Vagina (tissue), 2 donors: ENCODE data around the gene MT1B. TPM values are rescaled to one million over a fixed set of nuclear protein-coding genes. Genes with fewer than 3 reads are reported as not detected.

Experiments
- DNase-seq, 2 donors: peaks; one replicate each; pipeline ENCODE4 v3.0.0-alpha.2; 2017; ENCODE audit errors: extremely low spot score in 2 of 2
- H3K27ac ChIP-seq: fragments of 200-600 bp; sonication (generic); one replicate; pipeline ENCODE4 v1.5.1; 2019
- H3K27me3 ChIP-seq: fragments of 200-600 bp; sonication (generic); one replicate; pipeline ENCODE4 v1.5.1; 2019
- H3K36me3 ChIP-seq, 2 donors: fragments of 200-600 bp; sonication (generic); one replicate each; pipeline ENCODE4 v1.5.1; 2017 to 2019
- H3K4me1 ChIP-seq: fragments of 200-600 bp; sonication (generic); one replicate; pipeline ENCODE4 v1.5.1; 2019
- H3K4me3 ChIP-seq, 2 donors: fragments of 200-600 bp; sonication (generic); 1 replicate in 1 of 2; 2 replicates in 1 of 2; pipeline ENCODE4 v1.5.1; 2016 to 2019
- H3K9me3 ChIP-seq: fragments of 200-600 bp; sonication (generic); one replicate; pipeline ENCODE4 v1.5.1; 2019
- POLR2A ChIP-seq, 2 donors: fragments of 450-650 bp; IDR thresholded peaks; one replicate each; pipeline ENCODE4 v1.6.1; 2017; ENCODE audit warnings: antibody characterized with exemption in 2 of 2, mild to moderate bottlenecking in 2 of 2, moderate library complexity in 2 of 2
- POLR2AphosphoS5 ChIP-seq, 2 donors: sonication (generic); formaldehyde crosslinking; IDR thresholded peaks; one replicate each; pipeline ENCODE4 v1.9.0; 2017; ENCODE audit warnings: antibody characterized with exemption in 2 of 2, mild to moderate bottlenecking in 2 of 2, low read depth in 1 of 2; ENCODE audit not compliant: insufficient read depth in 1 of 2
- intact Hi-C: fragments of 100-400 bp; cut with DNase I; formaldehyde crosslinking; loops from one replicate; pipeline ENCODE4 v1.15.1; 2023
- total RNA-seq: library from RNA; depleted of rRNA; stranded (reverse); fragments of >200 nt; gene quantifications from one replicate; pipeline ENCODE4 v1.2.3, GENCODE V29; 2016
- TF ChIP-seq, protein P1 (sequence below), 3 experiments: fragments of 450-650 bp in 2 of 3; fragments of 200-600 bp in 1 of 3; sonication (generic) in 1 of 3; IDR thresholded peaks; one replicate each; pipeline ENCODE4 v1.5.1; 2017 to 2019; ENCODE audit warnings: antibody characterized with exemption in 3 of 3, mild to moderate bottlenecking in 2 of 3, moderate library complexity in 2 of 3

MT1B gene
- total RNA-seq, 1 donor from 2014 or later = not detected

- intact Hi-C loops = no loop called here
Observed at GRCh38 chr16:56641166-56641565, 10.5 kb upstream of the MT1B start.

DNA sequence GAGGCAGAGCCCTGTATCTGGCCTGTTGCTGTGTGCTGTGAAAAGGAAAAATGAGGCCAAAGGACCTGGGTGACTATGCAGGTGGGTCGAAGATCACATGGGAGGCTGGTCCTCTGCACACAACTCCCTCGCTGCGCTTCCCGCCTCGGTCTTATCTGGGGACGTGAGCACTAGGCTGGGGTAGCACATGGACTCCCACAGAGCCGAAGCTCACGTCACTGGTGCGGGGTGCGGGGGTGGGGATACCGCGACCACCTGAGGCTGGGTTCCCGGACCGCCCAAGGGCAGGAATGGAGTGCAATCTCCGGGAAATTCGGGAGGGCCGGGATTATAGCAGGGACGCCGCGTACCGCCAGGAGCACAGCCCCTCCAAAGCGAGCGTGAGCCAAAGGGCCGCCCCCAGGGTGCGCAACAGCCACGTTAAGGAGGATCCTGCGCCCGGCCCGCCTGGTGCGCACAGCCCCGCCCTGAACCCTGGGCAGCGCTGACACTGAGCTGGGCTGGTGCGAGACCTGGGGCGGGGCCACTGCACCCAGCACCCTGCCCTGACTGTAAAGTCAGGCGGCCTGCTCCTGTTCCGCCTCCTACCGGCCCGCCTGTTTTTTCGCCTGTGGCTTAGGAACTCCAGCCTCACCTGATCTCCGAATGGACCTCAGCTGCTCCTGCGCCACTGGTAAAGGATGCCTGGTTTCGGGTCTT is 8.5 kb upstream of the MT1B start:
- TF ChIP-seq POLR2AphosphoS5 (IDR thresholded peaks at IDR 0.05; ENCODE audit: insufficient read depth in 1 of 2, low read depth in 1 of 2) (peak; percentile 48 to 67), POLR2A (IDR thresholded peaks at IDR 0.05) (no peak)
- TF ChIP-seq, protein P1, sequence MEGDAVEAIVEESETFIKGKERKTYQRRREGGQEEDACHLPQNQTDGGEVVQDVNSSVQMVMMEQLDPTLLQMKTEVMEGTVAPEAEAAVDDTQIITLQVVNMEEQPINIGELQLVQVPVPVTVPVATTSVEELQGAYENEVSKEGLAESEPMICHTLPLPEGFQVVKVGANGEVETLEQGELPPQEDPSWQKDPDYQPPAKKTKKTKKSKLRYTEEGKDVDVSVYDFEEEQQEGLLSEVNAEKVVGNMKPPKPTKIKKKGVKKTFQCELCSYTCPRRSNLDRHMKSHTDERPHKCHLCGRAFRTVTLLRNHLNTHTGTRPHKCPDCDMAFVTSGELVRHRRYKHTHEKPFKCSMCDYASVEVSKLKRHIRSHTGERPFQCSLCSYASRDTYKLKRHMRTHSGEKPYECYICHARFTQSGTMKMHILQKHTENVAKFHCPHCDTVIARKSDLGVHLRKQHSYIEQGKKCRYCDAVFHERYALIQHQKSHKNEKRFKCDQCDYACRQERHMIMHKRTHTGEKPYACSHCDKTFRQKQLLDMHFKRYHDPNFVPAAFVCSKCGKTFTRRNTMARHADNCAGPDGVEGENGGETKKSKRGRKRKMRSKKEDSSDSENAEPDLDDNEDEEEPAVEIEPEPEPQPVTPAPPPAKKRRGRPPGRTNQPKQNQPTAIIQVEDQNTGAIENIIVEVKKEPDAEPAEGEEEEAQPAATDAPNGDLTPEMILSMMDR (IDR thresholded peaks at IDR 0.05) = no peak
- no peaks in the 10 kb centered on the region for H3K36me3 ChIP-seq
- peak overlapping the region; percentile 27 to 35 for H3K4me3 ChIP-seq
- no peak for DNase-seq
- no peaks in the 10 kb centered on the region for H3K27me3 ChIP-seq
- no peaks in the 10 kb centered on the region for H3K9me3 ChIP-seq
- intact Hi-C loops = no loop called here
- no peak overlapping the region for H3K27ac ChIP-seq
- peaks cover 20% of the 10 kb centered on the region for H3K4me1 ChIP-seq

More at GRCh38 chr16:56641166-56641565, 10.5 kb upstream of the MT1B start:
- TF ChIP-seq POLR2A (IDR thresholded peaks at IDR 0.05) (no peak), POLR2AphosphoS5 (IDR thresholded peaks at IDR 0.05; ENCODE audit: insufficient read depth in 1 of 2, low read depth in 1 of 2) (no peak)
- TF ChIP-seq, protein P1 (IDR thresholded peaks at IDR 0.05) = no peak
- Histone ChIP-seq H3K9me3 (no peaks in the 10 kb centered on the region), H3K4me3 (no peak overlapping the region), H3K4me1 (peaks cover 22% of the 10 kb centered on the region), H3K36me3 (no peaks in the 10 kb centered on the region), H3K27ac (no peak overlapping the region), H3K27me3 (no peaks in the 10 kb centered on the region)
- DNase-seq = no peak

- intact Hi-C loops = no loop called here
- peak overlapping the region; percentile 27 to 35 for H3K4me3 ChIP-seq
- peaks cover 14% of the 10 kb centered on the region for H3K4me1 ChIP-seq
- no peaks in the 10 kb centered on the region for H3K9me3 ChIP-seq
- no peak for DNase-seq
- H3K27ac ChIP-seq = no peak overlapping the region
- H3K27me3 ChIP-seq = no peaks in the 10 kb centered on the region
- no peaks in the 10 kb centered on the region for H3K36me3 ChIP-seq
- TF ChIP-seq POLR2A (IDR thresholded peaks at IDR 0.05) (no peak), POLR2AphosphoS5 (IDR thresholded peaks at IDR 0.05; ENCODE audit: insufficient read depth in 1 of 2, low read depth in 1 of 2) (no peak)
- TF ChIP-seq, protein P1 (IDR thresholded peaks at IDR 0.05) = no peak
Observed at GRCh38 chr16:56643833-56644232, 7.9 kb upstream of the MT1B start.

DNA sequence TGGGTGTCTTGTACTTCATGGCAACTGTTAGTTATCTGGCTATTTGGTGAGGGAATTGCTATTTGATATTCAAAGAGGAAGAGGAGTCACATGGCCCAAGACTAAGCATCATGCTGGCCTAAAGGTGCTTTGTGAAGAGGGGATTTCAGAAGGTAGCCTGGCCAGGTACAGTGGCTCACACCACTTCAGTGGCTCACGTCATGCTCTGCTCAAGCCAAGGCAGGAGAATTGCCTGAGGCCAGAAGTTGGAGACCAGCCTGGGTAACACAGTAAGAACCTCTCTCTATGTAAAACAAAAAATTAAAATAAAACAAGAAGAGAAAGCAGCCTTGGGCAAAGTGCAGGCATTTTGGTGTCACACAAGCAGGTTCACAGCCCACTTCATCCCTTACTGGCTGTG is 6.4 kb upstream of the MT1B start:
- intact Hi-C loops = no loop called here

GRCh38 chr16:56645838-56646237 is 5.8 kb upstream of the MT1B start:
- intact Hi-C loops = no loop called here
- Histone ChIP-seq H3K27me3 (no peaks in the 10 kb centered on the region), H3K27ac (no peak overlapping the region), H3K4me1 (peaks cover 12% of the 10 kb centered on the region), H3K9me3 (no peaks in the 10 kb centered on the region), H3K36me3 (no peaks in the 10 kb centered on the region), H3K4me3 (no peak overlapping the region)
- TF ChIP-seq, protein P1 (IDR thresholded peaks at IDR 0.05) = no peak
- TF ChIP-seq POLR2A (IDR thresholded peaks at IDR 0.05) (no peak), POLR2AphosphoS5 (IDR thresholded peaks at IDR 0.05; ENCODE audit: insufficient read depth in 1 of 2, low read depth in 1 of 2) (no peak)
- no peak for DNase-seq

More for the DNA sequence above, 6.4 kb upstream of the MT1B start:
- DNase-seq = no peak
- Histone ChIP-seq H3K27me3 (no peaks in the 10 kb centered on the region), H3K27ac (no peak overlapping the region), H3K36me3 (no peaks in the 10 kb centered on the region), H3K4me1 (peaks cover 12% of the 10 kb centered on the region), H3K4me3 (no peak overlapping the region), H3K9me3 (no peaks in the 10 kb centered on the region)
- TF ChIP-seq POLR2AphosphoS5 (IDR thresholded peaks at IDR 0.05; ENCODE audit: insufficient read depth in 1 of 2, low read depth in 1 of 2) (no peak), POLR2A (IDR thresholded peaks at IDR 0.05) (no peak)
- TF ChIP-seq, protein P1 (IDR thresholded peaks at IDR 0.05) = no peak
